Loucy (cell line): ENCODE results near the gene ALMS1.

Experiments
- EZH2phosphoT487 ChIP-seq: fragments of 200-600 bp; IDR thresholded peaks from 2 replicates; pipeline ENCODE4 v1.6.1; 2018; ENCODE audit warnings: antibody characterized with exemption, mild to moderate bottlenecking, moderate library complexity, borderline replicate concordance
- TF ChIP-seq, protein P1 (sequence below): fragments of 200-600 bp; sonication (generic); conservative IDR thresholded peaks from 2 replicates; pipeline ENCODE4 v1.5.1; 2014; ENCODE audit warnings: mild to moderate bottlenecking, antibody characterized with exemption, low read length

DNA sequence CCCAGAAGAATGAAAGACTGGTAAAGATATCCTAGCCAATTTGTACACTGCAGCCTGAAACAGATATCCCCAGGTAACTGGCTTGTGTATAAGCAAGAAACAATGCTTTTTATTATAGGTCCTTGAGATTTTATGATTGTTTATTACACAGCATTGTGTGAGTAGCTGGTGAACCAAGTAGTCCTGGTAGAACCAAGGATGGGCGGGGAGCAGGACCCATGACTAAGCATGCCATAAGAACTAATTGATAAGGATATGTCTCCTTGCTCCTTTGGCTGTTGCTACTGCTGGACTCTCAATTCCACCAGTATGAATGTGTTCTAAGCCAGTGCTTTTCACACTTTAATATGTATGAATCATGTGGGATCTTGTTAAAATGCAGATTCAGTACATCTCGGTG, 12.3 kb upstream of the ALMS1 start:
- TF ChIP-seq, protein P1, sequence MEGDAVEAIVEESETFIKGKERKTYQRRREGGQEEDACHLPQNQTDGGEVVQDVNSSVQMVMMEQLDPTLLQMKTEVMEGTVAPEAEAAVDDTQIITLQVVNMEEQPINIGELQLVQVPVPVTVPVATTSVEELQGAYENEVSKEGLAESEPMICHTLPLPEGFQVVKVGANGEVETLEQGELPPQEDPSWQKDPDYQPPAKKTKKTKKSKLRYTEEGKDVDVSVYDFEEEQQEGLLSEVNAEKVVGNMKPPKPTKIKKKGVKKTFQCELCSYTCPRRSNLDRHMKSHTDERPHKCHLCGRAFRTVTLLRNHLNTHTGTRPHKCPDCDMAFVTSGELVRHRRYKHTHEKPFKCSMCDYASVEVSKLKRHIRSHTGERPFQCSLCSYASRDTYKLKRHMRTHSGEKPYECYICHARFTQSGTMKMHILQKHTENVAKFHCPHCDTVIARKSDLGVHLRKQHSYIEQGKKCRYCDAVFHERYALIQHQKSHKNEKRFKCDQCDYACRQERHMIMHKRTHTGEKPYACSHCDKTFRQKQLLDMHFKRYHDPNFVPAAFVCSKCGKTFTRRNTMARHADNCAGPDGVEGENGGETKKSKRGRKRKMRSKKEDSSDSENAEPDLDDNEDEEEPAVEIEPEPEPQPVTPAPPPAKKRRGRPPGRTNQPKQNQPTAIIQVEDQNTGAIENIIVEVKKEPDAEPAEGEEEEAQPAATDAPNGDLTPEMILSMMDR = no peak
- no peak for TF ChIP-seq EZH2phosphoT487
